Activated CD4-positive, alpha-beta T cell treated with anti-CD3 and anti-CD28 coated beads, Interleukin-2, amount 50 U/mL, for 24 hours (primary cell): ENCODE data around the gene ADM.
"Not testable (repeated sequence)": the region's sequence is repeated elsewhere in the genome, so short reads cannot be mapped to it uniquely, and the experiment has no call there.

Experiments
- DNase-seq, 2 donors: peaks; one replicate each; pipeline ENCODE4 v3.0.0-alpha.2; 2020; ENCODE audit warnings: low read depth in 1 of 2, low spot score in 1 of 2

ADM gene, protein sequence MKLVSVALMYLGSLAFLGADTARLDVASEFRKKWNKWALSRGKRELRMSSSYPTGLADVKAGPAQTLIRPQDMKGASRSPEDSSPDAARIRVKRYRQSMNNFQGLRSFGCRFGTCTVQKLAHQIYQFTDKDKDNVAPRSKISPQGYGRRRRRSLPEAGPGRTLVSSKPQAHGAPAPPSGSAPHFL

DNA sequence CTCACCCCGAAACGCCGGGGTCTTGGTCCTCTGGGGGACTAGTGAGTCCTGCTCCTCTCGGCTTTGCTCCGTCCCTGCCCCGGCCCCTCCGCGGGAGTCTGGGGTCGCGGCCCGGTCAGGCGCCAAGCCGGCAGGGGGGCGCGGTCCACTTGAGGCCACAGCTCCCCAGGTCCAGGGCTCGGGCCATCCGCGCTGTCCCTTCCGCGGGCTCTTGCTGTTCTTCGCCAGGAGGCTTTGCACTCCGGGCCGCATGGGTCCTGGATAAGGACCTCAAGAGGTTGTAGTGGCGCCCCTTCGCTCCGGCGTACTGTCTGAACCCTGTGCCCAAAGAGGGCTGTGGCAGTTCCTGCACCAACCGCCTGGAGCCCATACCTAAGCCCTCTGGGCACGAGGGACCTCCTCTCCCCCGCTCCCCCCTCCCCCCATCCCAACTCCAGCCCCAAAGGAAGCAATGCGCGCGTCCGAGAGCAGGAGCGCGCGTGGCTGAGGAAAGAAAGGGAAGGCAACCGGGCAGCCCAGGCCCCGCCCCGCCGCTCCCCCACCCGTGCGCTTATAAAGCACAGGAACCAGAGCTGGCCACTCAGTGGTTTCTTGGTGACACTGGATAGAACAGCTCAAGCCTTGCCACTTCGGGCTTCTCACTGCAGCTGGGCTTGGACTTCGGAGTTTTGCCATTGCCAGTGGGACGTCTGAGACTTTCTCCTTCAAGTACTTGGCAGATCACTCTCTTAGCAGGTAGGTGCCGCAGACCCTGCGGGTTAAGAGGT lies at the start of gene ADM:
ADM (plus strand) TSS at position 579 of the 767 bp plus-strand sequence. CDS start 628 bp downstream, outside the sequence.
- no peak for DNase-seq

DNA sequence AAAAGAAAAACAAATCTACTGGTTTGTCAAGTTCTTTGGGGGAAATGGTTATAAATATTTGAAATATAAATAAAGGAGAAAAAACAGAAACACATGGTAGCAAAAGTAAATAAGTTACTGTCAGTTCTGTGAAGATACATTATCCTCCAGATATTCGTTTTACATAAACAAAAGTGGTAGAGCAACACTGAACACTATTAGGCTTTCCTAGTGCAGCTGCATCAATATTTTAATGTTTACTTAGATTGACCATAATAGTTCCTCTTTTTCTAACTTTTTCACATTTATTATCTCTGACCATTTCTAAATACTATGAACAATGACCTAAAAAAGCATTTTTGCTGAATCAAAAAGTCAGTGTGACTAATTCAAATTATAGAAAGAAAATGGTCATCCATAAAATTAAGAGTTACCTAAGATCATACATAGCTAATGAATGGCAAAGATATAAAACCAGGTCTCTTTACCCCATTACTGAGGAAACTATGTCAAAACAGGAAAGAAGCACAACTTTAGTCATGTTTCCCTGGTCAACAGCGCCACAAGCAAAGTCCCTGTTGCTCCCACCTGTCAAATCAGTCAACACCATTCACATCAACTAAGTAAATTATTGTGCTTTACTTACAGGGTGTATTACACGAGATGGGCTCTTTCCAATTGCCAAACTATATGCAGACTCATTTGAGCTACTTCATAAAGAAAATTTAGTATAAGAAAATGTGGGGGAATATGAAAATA lies 49.3 kb upstream of the ADM start:
- DNase-seq: no peak

DNA sequence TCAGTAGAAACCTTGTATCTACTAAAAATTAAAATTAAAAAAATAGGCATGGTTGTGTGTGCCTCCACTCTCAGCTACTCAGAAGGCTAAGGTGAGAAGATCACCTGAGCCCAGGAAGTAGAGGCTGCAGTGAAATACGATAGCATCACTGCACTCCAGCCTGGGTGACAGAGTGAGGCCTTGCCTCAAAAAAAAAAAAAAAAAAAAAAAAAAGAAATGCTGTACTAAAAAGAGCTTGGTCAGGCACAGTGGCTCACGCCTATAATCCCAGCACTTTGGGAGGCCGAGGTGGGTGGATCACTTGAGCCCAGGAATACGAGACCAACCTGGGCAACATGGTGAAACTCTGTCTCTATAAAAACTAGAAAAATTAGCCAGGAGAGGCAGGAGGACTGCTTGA lies 47.4 kb upstream of the ADM start:
- no peak for DNase-seq

DNA sequence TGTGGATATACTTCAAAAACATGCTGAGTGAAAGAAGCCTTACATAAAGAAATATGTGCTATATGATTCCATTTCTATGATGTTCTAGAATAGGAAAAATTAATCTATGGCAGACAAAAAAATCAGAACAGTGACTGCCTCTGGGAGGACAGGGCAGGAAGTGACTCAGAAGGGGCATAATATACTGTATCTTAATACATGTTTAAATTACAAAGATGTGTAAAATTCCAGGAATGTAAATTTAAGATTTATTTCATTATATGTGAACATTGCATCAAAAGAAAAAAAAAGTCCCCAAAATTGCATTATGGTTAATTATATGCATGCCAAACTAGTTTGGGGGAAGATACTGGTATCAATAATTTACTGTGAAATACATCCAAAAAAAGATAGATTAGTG lies 43.1 kb upstream of the ADM start:
- DNase-seq: no peak

DNA sequence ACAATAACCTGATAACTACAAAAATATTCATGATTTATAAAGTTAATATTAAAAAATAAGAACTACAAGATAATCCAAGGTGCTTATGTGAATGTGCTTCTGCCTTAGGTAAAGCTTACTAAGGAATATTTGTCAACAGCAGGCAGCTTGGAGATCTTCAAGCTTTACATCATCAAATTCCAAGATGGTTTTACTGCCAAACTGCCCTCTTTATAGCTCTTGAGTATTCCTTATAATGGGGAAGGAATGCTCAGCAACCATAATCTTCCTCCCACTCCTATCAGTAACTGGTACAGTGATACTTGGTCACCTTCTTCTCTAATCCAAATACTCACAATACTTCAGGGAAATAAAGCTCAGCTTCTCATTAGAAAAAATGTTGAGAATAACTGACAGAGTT lies 40.9 kb upstream of the ADM start:
- no peak for DNase-seq

DNA sequence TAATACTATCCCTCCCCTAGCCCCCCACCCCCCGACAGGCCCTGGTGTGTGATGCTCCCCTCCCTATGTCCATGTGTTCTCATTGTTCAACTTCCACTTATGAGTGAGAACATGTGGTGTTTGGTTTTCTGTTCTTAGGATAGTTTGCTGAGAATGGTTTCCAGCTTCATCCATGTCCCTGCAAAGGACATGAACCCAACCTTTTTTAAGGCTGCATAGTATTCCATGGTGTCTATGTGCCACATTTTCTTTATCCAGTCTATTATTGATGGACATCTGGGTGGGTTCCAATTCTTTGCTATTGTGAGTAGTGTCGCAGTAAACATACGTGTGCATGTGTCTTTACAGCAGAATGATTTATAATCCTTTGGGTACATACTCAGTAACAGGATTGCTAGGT lies 40.2 kb upstream of the ADM start:
- not testable (repeated sequence) for DNase-seq

DNA sequence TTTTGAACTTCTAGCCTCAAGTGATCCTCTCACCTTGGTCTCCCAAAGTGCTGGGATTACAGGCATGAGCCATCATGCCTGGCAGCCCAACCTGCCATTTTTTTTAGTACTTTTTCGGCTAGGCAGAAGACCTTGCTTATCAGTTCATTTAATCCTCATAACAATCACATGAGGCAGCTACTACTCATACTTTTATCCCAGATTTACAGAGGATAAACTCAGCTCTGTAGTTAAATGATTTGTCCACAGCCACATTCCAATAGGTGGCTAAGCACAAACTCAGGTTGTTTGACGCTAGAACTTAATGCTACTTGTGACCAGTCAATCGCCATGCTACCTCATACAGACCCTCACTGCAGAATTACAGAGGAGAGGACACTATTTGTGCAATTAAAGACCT lies 38.9 kb upstream of the ADM start:
- DNase-seq: no peak

DNA sequence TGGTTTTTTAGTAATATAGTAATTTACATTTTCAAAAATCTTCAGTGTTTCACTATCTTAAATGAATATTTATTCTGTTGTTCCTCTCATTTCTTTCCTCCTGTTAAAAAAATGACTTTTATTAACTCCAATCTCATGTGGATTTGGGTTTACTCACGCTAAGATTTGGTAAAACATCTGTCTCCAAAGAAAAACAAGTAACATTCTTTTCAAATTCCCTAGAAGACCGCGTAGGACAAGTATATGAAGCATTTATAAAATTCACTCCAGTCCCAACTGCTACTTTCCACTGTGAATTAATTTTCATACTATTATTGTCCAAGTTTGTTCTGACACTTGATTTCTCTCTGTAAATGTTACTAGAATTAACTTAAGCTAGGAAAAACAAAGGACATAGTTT lies 37.1 kb upstream of the ADM start:
- DNase-seq: no peak

DNA sequence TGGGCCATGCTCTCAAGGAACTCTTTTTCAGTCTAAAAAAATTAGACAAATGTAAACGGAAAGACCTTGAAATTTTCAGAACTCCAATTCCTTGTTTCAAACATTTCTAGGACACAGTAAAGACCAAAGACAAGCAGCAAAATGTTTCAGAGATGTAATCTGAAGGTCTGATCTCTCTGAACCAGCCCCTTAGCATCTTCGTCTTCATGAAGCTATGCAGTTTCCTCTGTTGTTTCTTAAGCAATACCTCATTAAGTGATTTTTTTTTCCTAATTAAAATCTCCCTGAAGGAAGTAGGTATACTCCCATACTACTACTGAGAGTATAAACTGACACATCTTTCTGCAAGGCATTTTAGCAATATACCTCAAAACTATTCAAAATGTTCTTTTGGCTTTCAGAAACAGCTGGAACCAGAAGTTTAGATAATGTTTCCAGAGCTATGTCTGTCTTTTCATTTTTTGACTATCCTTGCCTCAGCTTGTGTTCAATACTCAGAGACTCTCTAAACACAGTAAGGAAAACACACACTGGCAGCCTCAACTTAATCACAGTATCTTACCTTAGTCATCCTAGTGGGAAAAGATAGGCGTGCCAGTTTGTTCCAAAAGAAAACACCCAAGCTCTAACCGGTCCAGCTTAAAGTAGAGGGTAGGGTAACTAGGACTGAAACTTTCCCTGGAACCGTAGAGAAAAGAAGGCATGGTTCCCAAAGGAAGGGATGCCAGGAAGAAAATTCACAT lies 36.0 kb upstream of the ADM start:
- no peak for DNase-seq

DNA sequence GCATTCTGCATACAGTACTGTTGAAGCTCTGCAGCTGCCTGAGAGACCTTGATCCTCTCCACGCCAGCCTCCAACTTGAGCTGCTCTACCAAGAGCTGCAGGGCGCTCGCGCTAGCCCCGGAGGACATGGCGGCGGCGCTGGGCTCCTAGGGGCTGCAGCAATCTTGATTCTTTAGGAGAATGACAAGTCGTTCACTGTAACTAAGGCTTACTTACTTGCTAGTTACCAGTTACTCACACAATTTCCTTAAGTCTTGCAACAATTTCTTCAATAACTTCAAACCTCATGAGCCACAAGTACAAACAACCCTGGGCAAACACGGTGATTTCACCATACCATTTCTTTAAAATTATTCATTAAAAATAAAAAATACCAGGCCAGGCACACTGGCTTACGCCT lies 32.7 kb upstream of the ADM start:
- DNase-seq: no peak

DNA sequence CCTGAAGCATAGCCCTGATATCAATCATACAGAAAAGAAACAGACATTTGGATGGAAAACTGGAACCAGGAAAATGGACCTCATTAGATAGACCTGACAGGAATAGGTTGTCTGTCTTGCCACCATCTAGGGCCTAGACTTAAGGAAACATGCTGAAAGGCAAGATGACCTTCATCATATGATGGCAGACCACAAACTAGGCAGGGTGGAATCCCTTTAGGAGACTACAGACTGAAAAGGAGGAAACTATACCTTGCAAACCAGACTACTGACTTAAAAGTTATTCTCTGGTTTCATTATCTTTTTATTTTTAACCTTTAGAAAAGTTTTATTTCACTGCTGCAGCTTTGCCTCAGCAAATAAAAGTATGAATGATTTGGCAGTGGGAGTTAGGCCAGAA lies 31.1 kb upstream of the ADM start:
- no peak for DNase-seq

DNA sequence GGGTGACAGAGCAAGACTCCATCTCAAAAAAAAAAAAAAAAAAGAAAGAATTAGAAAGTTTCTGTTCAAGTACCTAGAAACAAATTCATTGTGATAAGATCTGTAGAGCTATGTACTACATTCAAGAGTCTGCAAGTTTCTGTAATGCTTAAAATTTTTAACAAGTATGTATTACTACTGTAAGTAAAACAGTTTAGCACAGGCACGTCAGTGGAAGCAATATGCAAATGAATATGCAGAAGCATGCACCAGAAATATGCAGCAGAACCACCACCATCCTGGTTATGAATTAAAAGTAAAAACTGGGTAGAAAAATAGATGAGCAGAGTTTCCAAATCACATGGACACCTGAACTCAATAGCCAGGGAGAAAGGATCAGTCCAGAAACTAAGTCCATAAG lies 30.1 kb upstream of the ADM start:
- no peak for DNase-seq

DNA sequence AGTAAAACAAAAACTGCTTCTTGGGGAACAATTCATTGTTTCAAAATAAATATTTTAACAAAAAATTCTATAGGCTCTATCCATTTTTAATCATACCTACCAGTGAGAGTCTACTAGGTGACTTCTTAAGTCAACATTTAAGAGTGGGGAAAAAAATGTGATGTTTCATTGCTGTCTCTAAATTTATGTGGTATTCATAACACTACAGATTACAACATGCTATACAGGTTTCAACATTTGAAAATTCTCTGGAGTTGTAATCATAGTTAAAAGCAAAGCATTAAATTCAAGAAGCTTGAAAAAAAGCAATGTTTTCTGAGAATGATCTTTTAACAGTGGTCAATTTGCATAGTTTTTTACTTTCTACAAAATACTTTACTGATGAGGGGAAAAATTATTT lies 29.2 kb upstream of the ADM start:
- no peak for DNase-seq

DNA sequence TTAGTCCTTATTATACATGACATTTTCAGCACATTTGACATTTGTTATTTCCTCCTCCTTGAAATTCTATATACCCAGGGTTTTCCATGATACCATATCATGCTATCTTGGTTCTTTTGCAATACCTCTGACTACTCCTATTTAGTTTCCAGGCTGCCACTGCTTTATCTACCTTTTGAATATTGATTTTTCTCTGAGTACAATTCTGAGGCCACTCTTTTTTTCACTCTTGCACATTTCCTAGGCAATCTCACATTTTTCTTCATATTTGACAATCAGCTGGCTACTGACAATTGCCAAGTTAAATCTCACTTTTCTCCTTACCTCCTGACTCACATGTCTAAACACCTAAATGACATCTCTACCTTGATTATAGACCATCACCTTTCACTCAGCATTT lies 22.8 kb upstream of the ADM start:
- DNase-seq: no peak

DNA sequence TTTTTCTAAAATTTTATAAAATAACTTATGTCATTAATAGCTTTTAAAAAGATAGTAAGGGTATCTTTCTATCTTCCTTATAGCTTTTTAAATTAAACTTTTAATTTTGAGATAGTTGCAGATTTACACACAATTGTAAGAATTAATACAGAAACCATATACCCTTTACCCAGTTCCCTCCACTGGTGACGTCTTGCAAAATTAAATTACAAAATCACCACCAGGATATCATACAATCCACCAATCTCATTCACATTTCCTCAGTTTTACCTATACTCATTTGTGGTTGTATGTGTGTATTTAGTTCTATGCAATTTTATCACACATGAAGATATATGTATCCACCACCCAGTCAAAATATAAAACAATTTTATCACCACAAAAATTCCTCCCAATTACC lies 20.9 kb upstream of the ADM start:
- no peak for DNase-seq

DNA sequence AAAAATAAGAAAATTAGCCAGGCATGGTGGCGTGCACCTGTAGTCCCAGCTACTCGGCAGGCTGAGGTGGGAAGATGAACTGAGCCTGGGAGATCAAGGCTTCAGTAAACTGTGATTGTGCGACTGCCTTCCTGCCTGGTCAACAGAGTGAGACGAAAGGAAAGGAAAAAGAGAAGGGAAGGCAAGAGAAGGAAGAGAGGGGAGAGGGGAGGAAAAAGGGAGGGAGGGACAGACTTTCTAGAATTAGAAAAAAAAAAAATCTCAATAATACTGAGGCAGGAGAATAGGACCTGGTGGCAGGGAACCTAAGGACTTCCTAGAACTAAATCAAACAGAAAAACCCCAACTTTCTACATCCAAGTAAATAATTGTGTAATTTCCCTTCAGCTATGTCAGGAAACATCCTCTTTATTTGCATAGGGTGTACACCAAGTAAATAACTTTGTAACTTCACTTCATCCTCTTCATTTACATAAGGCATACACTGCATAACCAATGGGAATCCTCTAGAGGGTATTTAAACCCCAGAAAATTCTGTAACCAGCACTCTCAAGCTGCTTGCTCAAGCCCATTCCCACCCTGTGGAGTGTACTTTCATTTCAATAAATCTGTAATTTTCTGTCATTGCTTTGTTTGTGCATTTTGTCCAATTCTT lies 19.6 kb upstream of the ADM start:
- DNase-seq: no peak

DNA sequence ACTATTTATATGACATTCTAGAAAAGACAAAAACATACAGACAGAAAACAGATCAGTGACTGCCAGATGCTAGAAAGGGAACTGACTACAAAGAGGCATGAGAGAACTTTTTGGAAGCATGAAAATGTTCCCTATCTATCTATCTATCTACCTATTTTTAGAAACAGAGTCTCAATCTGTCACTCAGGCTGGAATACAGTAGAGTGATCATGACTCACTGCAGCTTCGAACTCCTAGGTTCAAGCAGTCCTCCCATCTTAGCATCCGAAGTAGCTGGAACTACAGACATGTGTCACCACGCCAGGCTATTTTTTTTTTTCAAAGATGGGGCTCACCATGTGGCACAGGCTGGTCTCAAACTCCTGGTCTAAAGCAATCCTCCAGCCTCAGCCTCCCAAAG lies 17.7 kb upstream of the ADM start:
- DNase-seq: no peak

DNA sequence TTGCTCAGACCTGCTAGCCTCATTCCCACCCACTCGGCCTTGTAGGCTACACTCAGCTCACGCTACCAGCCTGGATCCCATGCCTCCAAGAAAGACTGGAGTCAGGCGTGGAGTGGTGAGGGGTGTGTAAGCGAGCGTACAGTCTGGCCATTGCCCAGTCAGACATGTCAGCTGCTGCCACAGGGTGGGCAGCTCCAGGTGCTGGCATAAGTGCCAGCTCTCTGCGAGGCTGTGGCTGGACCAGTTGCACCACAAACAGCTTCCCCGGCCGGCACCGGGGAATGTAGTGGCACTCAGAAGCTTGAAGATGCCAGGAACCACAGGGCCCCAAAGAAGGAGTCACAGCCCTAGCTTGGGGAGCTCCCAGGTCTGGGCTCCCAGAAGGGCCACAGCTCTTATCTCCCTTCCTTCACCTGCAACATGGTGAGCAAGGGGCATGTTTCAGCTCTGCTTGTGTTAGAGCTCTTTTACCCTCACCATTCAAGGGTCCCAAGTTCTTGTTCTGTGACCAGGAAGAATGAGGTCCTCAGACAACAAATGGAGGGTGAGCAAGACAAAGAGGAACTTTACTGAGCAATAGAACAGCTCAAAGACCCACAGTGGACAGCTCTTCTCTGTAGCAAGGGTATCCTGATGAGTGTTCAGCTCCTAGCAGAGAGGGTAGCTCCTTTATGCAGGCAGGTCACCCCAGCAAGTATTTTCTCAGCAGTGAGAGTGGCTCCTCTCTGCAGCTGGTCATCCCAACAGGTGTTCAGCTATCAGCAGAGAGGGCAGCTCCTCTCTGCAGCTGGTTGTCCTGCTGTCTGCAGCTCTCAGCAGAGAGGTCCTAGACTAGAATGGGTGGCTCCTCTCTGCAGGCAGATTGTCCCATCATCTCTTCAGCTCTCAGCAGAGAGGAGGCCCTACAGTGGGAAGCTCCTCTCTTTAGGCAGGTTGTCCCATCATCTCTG lies 16.8 kb upstream of the ADM start:
- DNase-seq: no peak

DNA sequence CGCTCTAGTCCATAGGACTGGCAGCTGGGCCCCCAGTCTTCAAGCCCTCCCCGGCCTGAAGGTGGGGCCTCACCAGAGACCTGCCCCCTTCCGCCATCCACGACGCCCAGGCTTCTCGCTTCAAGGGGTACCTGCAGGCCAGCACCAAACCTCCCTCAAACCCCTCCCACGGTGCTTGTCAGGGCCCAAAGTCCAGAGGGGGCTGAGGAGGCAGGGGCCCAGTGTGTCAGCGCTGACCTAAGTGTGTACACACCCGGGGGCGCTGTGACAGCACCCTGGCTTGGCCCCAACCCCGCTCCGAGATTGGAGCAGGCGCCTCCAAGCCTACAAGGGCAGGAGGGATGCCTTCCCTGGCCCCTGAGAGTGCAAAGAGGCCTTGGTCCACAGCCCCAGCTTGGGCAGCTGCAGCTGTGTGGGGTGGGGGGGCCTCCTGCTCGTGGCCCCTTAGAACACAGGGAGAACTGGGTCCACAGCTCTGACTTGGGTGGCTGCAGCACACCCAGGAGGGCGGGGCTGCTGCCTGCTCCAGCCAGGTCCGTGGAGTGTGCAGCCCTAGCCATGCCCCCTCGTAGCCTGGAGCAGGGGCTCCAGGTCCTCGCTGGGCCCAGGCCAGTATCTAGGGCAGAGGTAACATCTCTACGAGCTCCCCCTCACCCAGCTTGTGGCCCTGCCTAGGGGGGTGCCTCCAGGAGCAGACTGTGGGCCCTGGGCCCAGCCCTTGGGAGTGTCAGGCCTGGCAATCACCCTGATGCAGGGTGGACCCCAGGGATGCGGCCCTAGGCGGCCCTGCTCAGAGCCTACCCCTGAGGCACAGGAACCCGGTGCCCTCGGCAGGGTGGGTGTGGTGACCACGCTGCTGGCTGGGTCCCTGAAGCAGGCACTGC lies 15.8 kb upstream of the ADM start:
- DNase-seq: no peak
